SH-SY5Y (cell line): ENCODE results near the gene ANXA3.

Experiments
- GATA2 ChIP-seq: IDR thresholded peaks from 2 replicates; pipeline ENCODE4 v1.6.1; 2011; ENCODE audit warnings: mild to moderate bottlenecking, low read depth, low read length
- GATA3 ChIP-seq: IDR thresholded peaks from 2 replicates; pipeline ENCODE4 v1.6.1; 2011; ENCODE audit warnings: low read depth, mild to moderate bottlenecking, low read length, moderate library complexity

DNA sequence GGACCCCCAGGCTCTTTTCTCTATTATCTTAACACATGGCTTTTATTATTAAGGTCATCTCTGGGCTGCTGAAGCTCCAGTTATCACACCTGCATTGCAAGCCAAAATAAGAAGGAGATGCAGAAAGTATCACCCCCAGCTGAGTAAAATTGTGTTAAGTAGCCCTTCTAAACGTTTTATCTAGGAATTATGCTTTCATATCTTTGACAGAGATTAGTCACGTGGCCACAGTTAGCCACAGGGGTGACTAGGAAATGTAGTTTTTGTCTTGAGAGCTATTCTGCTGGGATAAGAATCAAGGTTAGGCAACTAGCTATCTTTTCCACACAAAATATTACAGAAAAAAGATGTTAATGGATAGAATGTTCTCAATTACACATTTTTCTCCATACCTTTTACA is 102.1 kb downstream of the ANXA3 start:
- peak; percentile 36; the same call in 1 of the 2 replicates for TF ChIP-seq GATA3
- peak; percentile 72 for TF ChIP-seq GATA2
